GM18517 (cell line): Measurements from ENCODE around the gene USP17L29.
"Not testable (repeated sequence)": the region's sequence is repeated elsewhere in the genome, so short reads cannot be mapped to it uniquely, and the experiment has no call there.

Source experiments
- ATAC-seq: cut with Tn5 transposase; IDR thresholded peaks from one replicate; pipeline ENCODE4 v1.9.1; 2021; ENCODE audit warnings: mild to moderate bottlenecking, moderate library complexity; ENCODE audit not compliant: unreplicated experiment

USP17L29 gene, protein sequence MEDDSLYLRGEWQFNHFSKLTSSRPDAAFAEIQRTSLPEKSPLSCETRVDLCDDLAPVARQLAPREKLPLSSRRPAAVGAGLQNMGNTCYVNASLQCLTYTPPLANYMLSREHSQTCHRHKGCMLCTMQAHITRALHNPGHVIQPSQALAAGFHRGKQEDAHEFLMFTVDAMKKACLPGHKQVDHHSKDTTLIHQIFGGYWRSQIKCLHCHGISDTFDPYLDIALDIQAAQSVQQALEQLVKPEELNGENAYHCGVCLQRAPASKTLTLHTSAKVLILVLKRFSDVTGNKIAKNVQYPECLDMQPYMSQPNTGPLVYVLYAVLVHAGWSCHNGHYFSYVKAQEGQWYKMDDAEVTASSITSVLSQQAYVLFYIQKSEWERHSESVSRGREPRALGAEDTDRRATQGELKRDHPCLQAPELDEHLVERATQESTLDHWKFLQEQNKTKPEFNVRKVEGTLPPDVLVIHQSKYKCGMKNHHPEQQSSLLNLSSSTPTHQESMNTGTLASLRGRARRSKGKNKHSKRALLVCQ

DNA sequence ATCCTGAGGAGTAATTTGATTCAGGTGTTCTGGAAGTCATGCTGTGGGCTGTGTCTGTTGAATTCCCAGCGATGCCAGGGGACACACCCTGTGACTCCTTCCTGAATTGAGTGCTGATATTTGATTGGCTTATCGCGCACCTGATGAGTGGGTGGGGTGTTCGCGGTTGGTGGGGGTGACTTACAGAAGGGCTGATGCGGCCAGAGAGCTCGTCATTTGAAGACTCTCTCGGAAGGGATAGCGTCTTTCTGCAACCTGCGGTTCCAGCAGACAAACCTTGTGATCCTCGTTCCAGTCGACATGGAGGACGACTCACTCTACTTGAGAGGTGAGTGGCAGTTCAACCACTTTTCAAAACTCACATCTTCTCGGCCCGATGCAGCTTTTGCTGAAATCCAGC lies at the start of gene USP17L29:
Gene USP17L29 (plus strand): TSS at position 301 of the 400 bp plus-strand sequence. CDS start 0 bp downstream, at position 301.
- ATAC-seq = not testable (repeated sequence)

DNA sequence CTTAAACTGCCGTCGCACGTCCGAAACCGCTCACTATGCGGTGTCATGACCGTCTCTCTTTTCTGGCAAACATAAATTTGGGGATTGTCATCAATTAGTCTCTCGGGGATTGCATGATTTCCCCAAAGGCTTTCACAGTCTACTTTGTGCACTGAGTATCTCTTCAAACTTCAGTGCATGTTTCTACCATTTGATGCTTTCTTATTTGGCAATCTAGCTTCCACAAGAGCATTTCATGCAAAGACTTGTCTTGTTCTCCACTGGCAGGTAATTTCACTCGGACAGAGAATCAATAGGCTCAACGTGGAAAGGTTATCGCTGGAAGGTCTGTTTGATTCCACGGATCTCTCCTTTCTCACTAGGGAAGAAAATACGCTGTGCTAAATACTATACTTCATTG lies 29.2 kb upstream of the USP17L29 start:
- ATAC-seq = not testable (repeated sequence)

DNA sequence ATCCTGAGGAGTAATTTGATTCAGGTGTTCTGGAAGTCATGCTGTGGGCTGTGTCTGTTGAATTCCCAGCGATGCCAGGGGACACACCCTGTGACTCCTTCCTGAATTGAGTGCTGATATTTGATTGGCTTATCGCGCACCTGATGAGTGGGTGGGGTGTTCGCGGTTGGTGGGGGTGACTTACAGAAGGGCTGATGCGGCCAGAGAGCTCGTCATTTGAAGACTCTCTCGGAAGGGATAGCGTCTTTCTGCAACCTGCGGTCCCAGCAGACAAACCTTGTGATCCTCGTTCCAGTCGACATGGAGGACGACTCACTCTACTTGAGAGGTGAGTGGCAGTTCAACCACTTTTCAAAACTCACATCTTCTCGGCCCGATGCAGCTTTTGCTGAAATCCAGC lies 28.6 kb upstream of the USP17L29 start, which contains the start of gene USP17L24:
Gene USP17L24 (plus strand): TSS at position 301 of the 400 bp plus-strand sequence. CDS start 0 bp downstream, at position 301.
- ATAC-seq = not testable (repeated sequence)

DNA sequence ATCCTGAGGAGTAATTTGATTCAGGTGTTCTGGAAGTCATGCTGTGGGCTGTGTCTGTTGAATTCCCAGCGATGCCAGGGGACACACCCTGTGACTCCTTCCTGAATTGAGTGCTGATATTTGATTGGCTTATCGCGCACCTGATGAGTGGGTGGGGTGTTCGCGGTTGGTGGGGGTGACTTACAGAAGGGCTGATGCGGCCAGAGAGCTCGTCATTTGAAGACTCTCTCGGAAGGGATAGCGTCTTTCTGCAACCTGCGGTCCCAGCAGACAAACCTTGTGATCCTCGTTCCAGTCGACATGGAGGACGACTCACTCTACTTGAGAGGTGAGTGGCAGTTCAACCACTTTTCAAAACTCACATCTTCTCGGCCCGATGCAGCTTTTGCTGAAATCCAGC lies 23.8 kb upstream of the USP17L29 start, which contains the start of gene USP17L25:
Gene USP17L25 (plus strand): TSS at position 301 of the 400 bp plus-strand sequence. CDS start 0 bp downstream, at position 301.
- ATAC-seq = not testable (repeated sequence)

DNA sequence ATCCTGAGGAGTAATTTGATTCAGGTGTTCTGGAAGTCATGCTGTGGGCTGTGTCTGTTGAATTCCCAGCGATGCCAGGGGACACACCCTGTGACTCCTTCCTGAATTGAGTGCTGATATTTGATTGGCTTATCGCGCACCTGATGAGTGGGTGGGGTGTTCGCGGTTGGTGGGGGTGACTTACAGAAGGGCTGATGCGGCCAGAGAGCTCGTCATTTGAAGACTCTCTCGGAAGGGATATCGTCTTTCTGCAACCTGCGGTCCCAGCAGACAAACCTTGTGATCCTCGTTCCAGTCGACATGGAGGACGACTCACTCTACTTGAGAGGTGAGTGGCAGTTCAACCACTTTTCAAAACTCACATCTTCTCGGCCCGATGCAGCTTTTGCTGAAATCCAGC lies 19.1 kb upstream of the USP17L29 start, which contains the start of gene USP17L26:
Gene USP17L26 (plus strand): TSS at position 301 of the 400 bp plus-strand sequence. CDS start 0 bp downstream, at position 301.
- ATAC-seq = not testable (repeated sequence)

DNA sequence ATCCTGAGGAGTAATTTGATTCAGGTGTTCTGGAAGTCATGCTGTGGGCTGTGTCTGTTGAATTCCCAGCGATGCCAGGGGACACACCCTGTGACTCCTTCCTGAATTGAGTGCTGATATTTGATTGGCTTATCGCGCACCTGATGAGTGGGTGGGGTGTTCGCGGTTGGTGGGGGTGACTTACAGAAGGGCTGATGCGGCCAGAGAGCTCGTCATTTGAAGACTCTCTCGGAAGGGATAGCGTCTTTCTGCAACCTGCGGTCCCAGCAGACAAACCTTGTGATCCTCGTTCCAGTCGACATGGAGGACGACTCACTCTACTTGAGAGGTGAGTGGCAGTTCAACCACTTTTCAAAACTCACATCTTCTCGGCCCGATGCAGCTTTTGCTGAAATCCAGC lies 14.3 kb upstream of the USP17L29 start, which contains the start of gene USP17L5:
Gene USP17L5 (plus strand): TSS at position 301 of the 400 bp plus-strand sequence. CDS start 0 bp downstream, at position 301.
- not testable (repeated sequence) for ATAC-seq

DNA sequence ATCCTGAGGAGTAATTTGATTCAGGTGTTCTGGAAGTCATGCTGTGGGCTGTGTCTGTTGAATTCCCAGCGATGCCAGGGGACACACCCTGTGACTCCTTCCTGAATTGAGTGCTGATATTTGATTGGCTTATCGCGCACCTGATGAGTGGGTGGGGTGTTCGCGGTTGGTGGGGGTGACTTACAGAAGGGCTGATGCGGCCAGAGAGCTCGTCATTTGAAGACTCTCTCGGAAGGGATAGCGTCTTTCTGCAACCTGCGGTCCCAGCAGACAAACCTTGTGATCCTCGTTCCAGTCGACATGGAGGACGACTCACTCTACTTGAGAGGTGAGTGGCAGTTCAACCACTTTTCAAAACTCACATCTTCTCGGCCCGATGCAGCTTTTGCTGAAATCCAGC lies 9.6 kb upstream of the USP17L29 start, which contains the start of gene USP17L27:
Gene USP17L27 (plus strand): TSS at position 301 of the 400 bp plus-strand sequence. CDS start 0 bp downstream, at position 301.
- ATAC-seq = not testable (repeated sequence)

DNA sequence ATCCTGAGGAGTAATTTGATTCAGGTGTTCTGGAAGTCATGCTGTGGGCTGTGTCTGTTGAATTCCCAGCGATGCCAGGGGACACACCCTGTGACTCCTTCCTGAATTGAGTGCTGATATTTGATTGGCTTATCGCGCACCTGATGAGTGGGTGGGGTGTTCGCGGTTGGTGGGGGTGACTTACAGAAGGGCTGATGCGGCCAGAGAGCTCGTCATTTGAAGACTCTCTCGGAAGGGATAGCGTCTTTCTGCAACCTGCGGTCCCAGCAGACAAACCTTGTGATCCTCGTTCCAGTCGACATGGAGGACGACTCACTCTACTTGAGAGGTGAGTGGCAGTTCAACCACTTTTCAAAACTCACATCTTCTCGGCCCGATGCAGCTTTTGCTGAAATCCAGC lies 4.8 kb upstream of the USP17L29 start, which contains the start of gene USP17L28:
Gene USP17L28 (plus strand): TSS at position 301 of the 400 bp plus-strand sequence. CDS start 0 bp downstream, at position 301.
- not testable (repeated sequence) for ATAC-seq

DNA sequence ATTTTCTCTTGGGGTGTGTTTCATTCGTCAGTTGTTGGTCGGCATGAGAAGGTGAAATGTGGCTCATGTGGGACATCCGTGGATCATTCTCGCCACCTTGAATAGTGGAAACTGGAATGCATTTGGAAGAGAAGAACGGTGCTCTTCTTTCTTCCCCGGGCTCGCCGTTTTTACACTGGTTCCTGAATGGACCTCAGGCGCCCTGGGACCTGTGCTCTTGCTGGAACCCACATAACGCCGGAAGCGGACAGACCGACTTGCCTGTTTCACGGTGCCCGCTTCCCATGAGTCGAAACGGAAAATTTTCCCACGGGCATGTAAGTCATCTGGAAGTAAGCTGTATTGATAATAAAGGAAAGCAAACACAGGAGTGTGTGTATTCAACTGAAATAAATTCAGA lies 2.6 kb upstream of the USP17L29 start:
- ATAC-seq = not testable (repeated sequence)

DNA sequence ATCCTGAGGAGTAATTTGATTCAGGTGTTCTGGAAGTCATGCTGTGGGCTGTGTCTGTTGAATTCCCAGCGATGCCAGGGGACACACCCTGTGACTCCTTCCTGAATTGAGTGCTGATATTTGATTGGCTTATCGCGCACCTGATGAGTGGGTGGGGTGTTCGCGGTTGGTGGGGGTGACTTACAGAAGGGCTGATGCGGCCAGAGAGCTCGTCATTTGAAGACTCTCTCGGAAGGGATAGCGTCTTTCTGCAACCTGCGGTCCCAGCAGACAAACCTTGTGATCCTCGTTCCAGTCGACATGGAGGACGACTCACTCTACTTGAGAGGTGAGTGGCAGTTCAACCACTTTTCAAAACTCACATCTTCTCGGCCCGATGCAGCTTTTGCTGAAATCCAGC lies 9.4 kb downstream of the USP17L29 start, which contains the start of gene USP17L30:
Gene USP17L30 (plus strand): TSS at position 301 of the 400 bp plus-strand sequence. CDS start 0 bp downstream, at position 301.
- ATAC-seq = not testable (repeated sequence)

DNA sequence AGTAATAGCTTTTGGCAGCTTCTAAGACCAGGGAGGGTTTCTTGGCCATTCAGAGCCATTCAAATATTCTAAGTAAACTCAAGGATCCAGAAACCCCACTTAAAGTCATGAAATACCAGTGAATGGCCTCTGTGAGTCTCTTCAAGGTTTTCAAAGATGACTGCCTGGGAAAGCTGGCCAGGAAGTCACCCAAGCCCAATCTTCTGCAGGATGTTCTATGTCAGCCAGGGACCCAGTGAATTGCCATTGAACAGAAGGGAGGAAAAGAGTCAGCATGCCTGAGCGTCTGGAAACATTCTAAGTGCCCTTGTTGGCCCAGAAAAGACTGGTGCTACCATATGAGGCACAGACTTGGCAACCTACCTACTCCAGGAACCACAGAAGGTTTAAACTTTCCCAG lies 26.4 kb downstream of the USP17L29 start:
- not testable (repeated sequence) for ATAC-seq

DNA sequence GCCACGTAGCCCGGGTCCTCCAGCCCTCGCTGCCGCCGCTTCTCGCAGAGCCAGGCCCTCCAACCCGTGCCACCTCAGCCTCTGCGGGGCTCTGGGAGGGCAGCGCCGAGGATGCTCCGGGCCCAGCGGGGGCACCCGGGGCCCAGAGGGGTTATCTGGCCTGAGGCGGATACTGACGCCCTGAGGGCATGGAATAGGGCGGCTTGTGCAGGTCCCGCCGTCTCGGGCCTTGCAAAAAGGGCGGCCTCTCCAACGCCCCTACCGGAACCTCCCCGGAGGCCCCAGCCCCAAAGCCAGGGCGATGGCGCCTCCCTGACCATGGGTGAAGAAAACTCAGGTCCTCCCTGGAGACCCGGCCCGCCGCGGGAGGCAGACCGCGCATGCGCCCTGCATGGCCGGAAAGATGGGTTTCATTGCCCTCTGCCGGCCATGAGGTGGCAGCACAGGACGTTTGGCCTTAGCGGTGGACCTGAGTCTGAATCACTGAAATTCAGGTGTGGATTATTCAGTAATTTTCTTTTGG lies 27.6 kb downstream of the USP17L29 start:
- ATAC-seq = not testable (repeated sequence)

DNA sequence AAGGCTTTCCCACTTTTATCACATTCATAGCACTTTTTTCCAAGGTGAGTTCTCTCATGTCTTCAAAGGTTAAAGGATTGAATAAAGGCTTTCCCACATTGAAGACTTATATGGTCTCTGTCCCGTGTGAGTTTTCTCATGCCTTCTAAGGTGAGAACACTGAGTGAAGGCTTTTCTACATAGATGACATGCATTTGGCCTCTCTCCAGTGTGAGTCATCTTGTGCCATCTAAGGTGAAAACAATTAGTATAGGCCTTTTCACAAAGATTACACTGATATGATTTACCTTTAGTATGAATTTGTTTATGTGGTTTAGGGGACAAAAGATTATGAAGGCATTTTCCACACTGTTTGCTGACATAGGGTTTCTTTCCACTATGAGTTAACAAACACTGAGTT lies 30.7 kb downstream of the USP17L29 start:
- no peak for ATAC-seq

DNA sequence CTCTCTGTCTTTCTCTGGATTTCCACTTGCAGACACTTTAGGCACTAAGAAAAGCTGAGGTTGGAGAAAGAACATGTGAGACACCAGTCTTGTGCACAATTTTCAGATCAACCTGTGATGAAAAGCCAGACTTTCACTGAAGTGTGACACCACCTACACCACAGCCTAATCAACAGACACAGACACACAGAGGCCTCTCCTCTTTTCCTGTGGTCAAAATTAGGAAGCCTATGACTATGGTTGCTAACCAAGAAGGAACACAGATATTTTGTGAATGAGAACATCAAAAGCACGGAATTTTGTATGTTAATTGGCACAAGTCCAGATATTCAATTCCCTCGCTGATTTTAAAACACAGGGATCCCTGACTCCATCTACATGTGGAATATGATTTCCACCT lies 35.6 kb downstream of the USP17L29 start:
- ATAC-seq = not testable (repeated sequence)
